Loucy (cell line): ENCODE results near the gene ZFPM1.

Experiments used
- H2AFZ ChIP-seq: fragments of 200-600 bp; sonication (generic); 2 replicates; pipeline ENCODE4 v1.6.0; 2016; ENCODE audit warnings: antibody characterized with exemption, mild to moderate bottlenecking, low read length, moderate library complexity
- H3F3A ChIP-seq: fragments of 200-600 bp; 2 replicates; pipeline ENCODE4 v1.6.0; 2016; ENCODE audit warnings: antibody characterized with exemption, low read depth, mild to moderate bottlenecking
- H3K27me3 ChIP-seq: fragments of 200-600 bp; sonication (generic); 2 replicates; pipeline ENCODE4 v1.6.1; 2014; ENCODE audit warnings: low read length, mild to moderate bottlenecking; ENCODE audit not compliant: insufficient read depth, poor library complexity, severe bottlenecking
- H3K36me3 ChIP-seq: fragments of 200-600 bp; sonication (generic); 2 replicates; pipeline ENCODE4 v1.6.1; 2016; ENCODE audit warnings: low read length; ENCODE audit not compliant: insufficient read depth
- H3K4me1 ChIP-seq: fragments of 200-600 bp; sonication (generic); 2 replicates; pipeline ENCODE4 v1.5.1; 2014; ENCODE audit warnings: low read length, mild to moderate bottlenecking; ENCODE audit not compliant: insufficient read depth, poor library complexity, severe bottlenecking
- H3K4me2 ChIP-seq: fragments of 200-600 bp; sonication (generic); 2 replicates; pipeline ENCODE4 v1.6.0; 2014; ENCODE audit warnings: antibody characterized with exemption, low read length, low read depth, mild to moderate bottlenecking; ENCODE audit not compliant: poor library complexity, severe bottlenecking
- H3K4me3 ChIP-seq: fragments of 200-600 bp; sonication (generic); 2 replicates; pipeline ENCODE4 v1.5.1; 2014; ENCODE audit warnings: low read length, mild to moderate bottlenecking, mixed read lengths; ENCODE audit not compliant: poor library complexity, severe bottlenecking
- H3K79me2 ChIP-seq: fragments of 200-600 bp; sonication (generic); 2 replicates; pipeline ENCODE4 v1.6.1; 2014; ENCODE audit warnings: low read length; ENCODE audit not compliant: insufficient read depth
- H3K9ac ChIP-seq: fragments of 200-600 bp; sonication (generic); 2 replicates; pipeline ENCODE4 v1.6.0; 2014; ENCODE audit warnings: mild to moderate bottlenecking, low read depth, low read length, moderate library complexity; ENCODE audit not compliant: poor library complexity, severe bottlenecking
- H3K9me2 ChIP-seq: fragments of 200-600 bp; sonication (generic); replicated peaks from 2 replicates; pipeline ENCODE4 v1.6.1; 2016; ENCODE audit warnings: low read depth, low read length, mixed read lengths
- H3K9me3 ChIP-seq: fragments of 200-600 bp; sonication (generic); 2 replicates; pipeline ENCODE4 v1.6.1; 2014; ENCODE audit warnings: mild to moderate bottlenecking, antibody characterized with exemption, low read length, low read depth; ENCODE audit not compliant: insufficient read depth
- H4K20me1 ChIP-seq: fragments of 200-600 bp; sonication (generic); 2 replicates; pipeline ENCODE4 v1.6.0; 2014; ENCODE audit warnings: antibody characterized with exemption, low read length, mild to moderate bottlenecking; ENCODE audit not compliant: insufficient read depth, poor library complexity, severe bottlenecking
- EZH2phosphoT487 ChIP-seq: fragments of 200-600 bp; IDR thresholded peaks from 2 replicates; pipeline ENCODE4 v1.6.1; 2018; ENCODE audit warnings: antibody characterized with exemption, mild to moderate bottlenecking, moderate library complexity, borderline replicate concordance
- TF ChIP-seq, protein P1 (sequence below): fragments of 200-600 bp; sonication (generic); conservative IDR thresholded peaks from 2 replicates; pipeline ENCODE4 v1.5.1; 2014; ENCODE audit warnings: mild to moderate bottlenecking, antibody characterized with exemption, low read length

ZFPM1 gene

DNA sequence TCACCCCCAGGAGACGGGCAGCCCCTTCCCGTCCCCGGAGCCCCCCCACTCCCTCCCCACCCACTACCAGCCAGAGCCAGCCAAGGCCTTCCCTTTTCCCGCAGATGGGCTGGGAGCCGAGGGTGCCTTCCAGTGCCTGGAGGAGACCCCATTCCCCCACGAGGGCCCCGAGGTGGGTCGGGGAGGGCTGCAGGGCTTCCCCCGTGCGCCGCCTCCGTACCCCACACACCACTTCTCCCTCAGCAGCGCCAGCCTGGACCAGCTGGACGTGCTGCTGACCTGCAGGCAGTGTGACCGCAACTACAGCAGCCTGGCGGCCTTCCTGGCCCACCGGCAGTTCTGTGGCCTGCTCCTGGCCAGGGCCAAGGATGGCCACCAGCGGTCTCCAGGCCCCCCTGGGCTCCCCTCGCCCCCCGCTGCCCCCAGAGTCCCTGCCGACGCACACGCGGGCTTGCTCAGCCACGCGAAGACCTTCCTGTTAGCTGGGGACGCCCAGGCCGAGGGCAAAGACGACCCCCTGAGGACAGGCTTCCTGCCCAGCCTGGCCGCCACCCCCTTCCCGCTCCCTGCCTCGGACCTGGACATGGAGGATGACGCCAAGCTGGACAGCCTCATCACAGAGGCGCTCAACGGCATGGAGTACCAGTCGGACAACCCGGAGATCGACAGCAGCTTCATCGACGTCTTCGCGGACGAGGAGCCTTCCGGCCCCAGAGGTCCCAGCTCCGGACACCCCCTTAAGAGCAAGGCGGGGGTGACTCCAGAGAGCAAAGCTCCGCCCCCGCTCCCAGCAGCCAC, 23.5 kb upstream of the ZFPM1 start:
- H3K4me1 ChIP-seq = no peaks in the 10 kb centered on the region
- no peaks in the 10 kb centered on the region for H3K9me2 ChIP-seq
- no peaks in the 10 kb centered on the region for H4K20me1 ChIP-seq
- H3K36me3 ChIP-seq = no peaks in the 10 kb centered on the region
- peak overlapping the region; percentile 76 for H3K4me3 ChIP-seq
- H3K27me3 ChIP-seq = no peaks in the 10 kb centered on the region
- no peaks in the 10 kb centered on the region for H3F3A ChIP-seq
- peaks cover 5% of the 10 kb centered on the region for H3K79me2 ChIP-seq
- H3K9ac ChIP-seq = peak overlapping the region; percentile 81
- no peaks in the 10 kb centered on the region for H3K9me3 ChIP-seq
- 0 out of 2 replicates have a peak overlapping the region, but pooled peaks have one; percentile 36 for H2AFZ ChIP-seq
- H3K4me2 ChIP-seq = peak overlapping the region; percentile 81
- TF ChIP-seq, protein P1, sequence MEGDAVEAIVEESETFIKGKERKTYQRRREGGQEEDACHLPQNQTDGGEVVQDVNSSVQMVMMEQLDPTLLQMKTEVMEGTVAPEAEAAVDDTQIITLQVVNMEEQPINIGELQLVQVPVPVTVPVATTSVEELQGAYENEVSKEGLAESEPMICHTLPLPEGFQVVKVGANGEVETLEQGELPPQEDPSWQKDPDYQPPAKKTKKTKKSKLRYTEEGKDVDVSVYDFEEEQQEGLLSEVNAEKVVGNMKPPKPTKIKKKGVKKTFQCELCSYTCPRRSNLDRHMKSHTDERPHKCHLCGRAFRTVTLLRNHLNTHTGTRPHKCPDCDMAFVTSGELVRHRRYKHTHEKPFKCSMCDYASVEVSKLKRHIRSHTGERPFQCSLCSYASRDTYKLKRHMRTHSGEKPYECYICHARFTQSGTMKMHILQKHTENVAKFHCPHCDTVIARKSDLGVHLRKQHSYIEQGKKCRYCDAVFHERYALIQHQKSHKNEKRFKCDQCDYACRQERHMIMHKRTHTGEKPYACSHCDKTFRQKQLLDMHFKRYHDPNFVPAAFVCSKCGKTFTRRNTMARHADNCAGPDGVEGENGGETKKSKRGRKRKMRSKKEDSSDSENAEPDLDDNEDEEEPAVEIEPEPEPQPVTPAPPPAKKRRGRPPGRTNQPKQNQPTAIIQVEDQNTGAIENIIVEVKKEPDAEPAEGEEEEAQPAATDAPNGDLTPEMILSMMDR = no peak
- TF ChIP-seq EZH2phosphoT487 = no peak

GRCh38 chr16:88430185-88430523, 22.9 kb upstream of the ZFPM1 start:
- Histone ChIP-seq H4K20me1 (no peaks in the 10 kb centered on the region), H3K9ac (peak overlapping the region; percentile 81), H2AFZ (peak overlapping the region; percentile 89; the same call in 1 of the 2 replicates), H3K9me2 (no peaks in the 10 kb centered on the region), H3K4me1 (no peaks in the 10 kb centered on the region), H3K36me3 (no peaks in the 10 kb centered on the region), H3K4me3 (peak overlapping the region; percentile 76), H3K9me3 (no peaks in the 10 kb centered on the region), H3K27me3 (no peaks in the 10 kb centered on the region), H3F3A (no peaks in the 10 kb centered on the region), H3K4me2 (peak overlapping the region; percentile 81), H3K79me2 (peaks cover 5% of the 10 kb centered on the region)
- TF ChIP-seq, protein P1 = no peak
- TF ChIP-seq EZH2phosphoT487 = no peak

- H2AFZ ChIP-seq = peak overlapping the region; percentile 89
- peak overlapping the region; percentile 76 for H3K4me3 ChIP-seq
- H3K4me2 ChIP-seq = peak overlapping the region; percentile 81
- H3K36me3 ChIP-seq = no peaks in the 10 kb centered on the region
- no peaks in the 10 kb centered on the region for H3K9me2 ChIP-seq
- no peaks in the 10 kb centered on the region for H3F3A ChIP-seq
- TF ChIP-seq EZH2phosphoT487 = no peak
- TF ChIP-seq, protein P1 = no peak
- no peaks in the 10 kb centered on the region for H4K20me1 ChIP-seq
- peak overlapping the region; percentile 81 for H3K9ac ChIP-seq
- no peaks in the 10 kb centered on the region for H3K27me3 ChIP-seq
- no peaks in the 10 kb centered on the region for H3K9me3 ChIP-seq
- peaks cover 5% of the 10 kb centered on the region for H3K79me2 ChIP-seq
- H3K4me1 ChIP-seq = no peaks in the 10 kb centered on the region
These were observed 22.3 kb upstream of the ZFPM1 start for GRCh38 chr16:88430524-88431446.
